ENCODE measurements around the gene HMOX2.

The HMOX2 gene

DNA sequence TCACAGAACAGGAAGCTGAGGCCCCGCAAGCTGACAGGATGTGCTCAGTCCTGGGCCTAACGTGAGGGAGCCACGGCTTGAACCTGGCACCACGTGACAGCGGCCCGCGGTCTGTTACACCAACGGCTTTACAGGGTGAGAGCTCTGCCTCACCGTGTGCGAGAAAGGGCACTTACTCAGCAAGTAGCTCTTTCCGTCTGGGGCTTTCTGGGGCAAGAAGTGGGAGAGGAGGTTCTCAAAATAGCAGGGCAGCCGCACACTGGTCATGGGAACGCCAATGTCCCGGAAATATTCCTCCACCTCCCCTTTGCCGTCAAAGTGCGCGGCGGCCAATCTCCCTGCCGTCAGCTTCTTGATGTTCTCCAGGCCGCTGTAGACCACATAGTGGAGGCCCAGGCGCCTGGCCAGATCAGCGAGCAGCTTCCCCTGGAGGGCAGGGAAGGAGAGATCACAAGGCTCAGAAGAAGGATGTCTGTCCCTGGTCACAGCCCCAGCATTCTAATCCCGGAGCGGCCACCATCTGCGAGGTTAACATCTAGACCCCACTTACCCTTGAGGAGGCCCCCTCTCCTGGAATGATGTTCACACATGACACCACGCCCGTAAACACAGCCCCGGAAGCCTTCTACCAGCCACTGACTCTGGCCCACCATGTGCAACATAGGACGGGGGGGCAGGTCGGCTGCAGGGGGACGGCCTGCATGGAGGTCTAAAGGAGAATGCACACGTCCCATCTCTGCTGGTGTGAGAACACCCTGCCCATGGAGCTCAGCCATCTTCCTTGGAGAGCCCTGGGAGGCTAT lies 10.0 kb upstream of the HMOX2 start:
- DNase-seq, result peak; percentile 82

DNA sequence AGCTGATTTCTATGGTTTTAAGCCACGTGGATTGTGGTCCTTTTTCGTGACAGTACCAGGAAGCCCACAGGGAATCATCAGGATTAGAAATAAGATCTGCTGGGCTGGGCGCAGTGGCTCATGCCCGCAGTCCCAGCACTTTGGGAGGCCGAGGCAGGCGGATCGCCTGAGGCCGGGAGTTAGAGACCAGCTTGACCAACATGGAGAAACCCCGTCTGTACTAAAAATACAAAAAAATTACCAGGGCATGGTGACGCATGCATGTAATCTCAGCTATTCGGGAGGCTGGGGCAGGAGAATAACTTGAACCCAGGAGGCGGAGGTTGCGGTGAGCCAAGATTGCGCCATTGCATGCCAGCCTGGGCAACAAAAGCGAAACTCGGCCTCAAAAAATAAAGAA lies 8.3 kb upstream of the HMOX2 start:
- no peak for DNase-seq

GRCh38 chr16:4468972-4469371 lies 7.2 kb upstream of the HMOX2 start:
- DNase-seq, result no peak

DNA sequence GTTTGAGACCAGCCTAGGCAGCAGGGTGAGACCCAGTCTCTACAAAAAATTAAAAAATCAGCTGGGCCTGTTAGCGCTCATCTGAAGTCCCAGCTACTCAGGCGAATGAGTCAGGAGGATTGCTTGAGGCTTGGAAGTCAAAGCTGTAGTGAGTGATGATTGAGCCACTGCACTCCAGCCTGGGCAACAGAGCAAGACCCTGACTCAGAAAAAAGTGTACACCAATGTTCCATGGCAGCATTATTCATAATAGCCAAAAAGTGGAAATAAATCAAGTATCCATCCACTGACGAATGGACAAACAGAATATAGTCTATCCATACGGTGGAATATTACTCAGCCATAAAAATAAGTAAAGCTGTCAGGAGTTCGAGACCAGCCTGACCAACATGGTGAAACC lies 4.3 kb upstream of the HMOX2 start:
- no peak for DNase-seq

DNA sequence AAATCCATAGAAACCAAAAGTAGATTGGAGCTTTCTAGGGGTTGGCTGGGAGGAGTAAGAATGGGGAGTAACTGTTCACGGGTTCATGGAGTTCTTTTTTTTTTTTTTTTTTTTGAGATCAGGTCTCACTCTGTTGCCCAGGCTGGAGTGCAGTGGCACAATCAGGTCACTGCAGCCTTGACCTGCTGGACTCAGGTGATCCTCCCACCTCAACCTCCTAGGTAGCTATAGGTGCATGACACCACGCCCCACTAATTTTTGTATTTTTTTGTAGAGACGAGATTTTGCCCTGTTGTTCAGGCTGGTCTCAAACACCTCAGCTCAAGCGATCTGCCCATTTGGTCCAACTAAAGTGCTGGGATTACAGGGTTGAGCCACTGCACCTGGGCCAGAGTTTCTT lies 3.3 kb upstream of the HMOX2 start:
- DNase-seq, result no peak

GRCh38 chr16:4474192-4474961 lies 1.8 kb upstream of the HMOX2 start, which contains the start of gene NMRAL1:
NMRAL1 (minus strand) TSS chr16:4474625; CDS start chr16:4474132, 493 bp downstream.
- DNase-seq, result peak; percentile 92

DNA sequence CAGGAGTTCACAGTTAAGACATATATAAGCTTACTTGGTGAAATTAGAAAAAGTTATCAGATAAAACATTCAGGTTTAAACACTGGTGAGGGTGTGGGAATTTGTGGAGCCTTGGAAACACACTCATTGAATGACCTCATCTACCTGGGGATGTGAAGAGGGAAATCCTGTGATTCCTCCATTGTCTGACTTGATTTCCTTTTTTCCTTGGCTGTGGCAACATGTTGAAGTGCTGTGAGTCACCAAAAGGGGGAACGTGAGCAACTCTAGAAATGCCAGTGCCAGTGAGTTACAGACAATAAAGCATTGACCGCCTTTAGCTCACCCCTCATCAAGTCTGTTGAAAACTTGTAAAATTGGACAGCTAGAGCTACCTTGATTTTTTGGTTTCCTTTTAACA lies 1.8 kb downstream of the HMOX2 start:
- DNase-seq, result peak; percentile 47

GRCh38 chr16:4481526-4481925 lies 5.3 kb downstream of the HMOX2 start:
- no peak for DNase-seq

DNA sequence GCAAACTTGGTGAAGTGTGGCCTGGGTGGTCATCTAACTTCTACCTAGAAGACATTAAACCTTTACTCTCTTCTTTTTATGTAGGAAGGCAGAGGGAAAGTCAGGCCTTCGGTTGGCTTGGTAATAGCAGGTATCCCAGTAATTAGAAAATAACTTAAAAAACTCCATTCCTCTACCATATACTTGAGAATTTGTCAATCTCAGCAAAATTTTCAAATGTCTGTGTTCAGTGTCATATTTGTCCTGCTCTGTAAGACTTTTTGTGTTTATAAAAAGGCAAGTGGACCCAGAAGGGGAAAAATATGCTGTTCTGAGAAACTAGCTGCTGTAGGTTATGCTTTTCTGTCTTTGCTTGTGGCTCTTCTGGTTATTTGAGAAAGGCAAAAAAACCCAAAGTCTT lies 5.8 kb downstream of the HMOX2 start:
- DNase-seq, result no peak

DNA sequence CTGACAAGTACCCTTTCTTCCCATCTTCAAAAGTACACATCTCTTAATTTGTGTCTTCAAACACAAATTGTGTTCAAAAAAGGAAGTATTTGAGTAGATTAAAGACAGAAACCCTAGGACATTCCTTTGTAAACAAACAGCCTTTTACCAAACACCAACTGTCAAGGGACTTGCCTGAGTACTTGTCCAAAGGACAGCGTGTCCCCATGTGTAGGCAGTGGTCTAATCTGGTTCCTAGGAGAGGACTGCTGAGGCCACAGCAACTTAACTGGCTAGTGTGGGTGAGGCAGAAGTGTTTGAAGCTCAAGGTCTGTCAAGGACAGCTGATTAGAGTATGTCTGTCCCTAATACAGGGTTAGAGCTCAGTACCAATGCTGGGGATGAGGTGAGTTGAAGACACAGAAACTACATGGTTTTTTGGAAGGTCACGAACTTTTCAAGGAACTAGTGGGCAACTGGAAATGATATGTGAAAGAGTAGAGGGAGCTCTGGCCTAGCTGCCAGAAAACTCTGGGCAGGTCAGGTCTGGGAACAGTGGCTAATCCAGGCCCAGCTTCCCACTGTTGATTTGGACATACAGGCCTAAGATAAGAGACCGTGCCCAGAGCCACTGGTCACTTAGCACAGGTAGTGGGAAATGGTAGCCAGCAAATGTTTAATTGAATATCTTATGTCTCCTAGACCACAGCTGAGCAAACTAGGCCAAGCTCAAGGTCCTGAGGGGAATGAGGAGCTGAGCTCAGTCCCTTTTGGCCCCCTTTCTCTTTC lies 10.1 kb downstream of the HMOX2 start:
- DNase-seq, result no peak

DNA sequence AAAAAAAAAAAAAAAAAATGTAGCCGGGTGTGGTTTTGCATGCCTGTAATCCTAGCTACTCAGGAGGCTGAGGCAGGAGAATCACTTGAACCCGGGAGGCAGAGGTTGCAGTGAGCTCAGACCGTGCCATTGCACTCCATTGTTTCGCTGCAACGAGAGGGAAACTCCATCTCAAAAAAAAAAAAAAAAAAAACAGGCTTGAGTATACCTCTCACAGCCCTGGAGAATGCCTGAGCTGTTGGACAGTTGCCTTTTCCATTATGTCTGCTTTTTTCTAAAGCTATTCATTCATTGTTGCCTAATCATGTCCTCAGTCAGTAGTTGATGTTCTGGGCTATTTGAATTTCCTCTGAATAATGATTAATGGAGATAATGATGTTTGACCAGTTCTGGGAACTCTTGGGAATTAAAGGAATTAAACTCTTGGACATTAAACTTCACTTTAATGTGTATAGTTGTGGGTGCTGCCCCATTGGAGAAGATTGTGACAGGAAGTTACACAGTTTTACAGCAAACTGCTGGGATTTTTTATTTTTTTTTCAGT lies 11.8 kb downstream of the HMOX2 start:
- peak; percentile 27 for DNase-seq

DNA sequence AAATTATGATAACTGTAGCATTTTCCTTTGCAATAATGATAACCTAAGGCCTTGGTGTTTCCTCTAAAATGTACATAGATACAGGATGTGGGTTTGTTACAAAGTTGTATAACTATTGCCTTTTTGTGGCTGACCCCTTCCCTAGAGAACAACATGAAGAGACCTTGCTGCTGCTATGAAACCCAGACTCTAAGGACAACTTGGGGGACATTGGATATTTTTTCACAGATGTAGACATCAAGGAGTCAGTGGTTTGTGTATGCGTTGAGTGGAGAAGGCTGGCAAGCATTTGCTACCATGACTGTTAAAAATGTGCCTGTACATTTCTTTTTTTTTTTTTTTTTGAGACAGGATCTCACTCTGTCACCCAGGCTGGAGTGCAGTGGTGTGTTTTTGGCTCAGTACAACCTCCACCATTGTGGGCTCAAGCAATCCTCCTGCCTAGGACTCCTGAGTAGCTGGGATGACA lies 12.3 kb downstream of the HMOX2 start:
- peak; percentile 70 for DNase-seq

DNA sequence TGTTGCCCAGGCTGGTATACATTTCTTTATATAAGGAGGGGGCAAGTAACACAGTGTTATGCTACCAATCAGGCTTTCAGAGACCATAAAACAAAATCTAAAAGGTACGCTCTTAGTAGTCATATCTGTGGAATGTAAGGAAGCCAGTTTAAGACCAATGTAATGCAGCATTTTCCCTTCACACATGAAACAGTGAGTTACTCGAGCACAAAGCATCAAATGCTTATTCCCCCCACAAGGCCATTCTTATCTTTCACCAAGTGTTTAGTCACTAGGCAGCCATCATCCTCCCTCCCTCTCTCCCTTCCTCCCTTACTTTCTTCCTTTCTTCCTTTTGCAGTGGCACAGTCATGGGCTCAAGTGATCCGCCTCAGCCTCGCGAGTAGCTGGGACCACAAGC lies 12.8 kb downstream of the HMOX2 start:
- DNase-seq, result no peak

GRCh38 chr16:4491898-4492297 lies 15.7 kb downstream of the HMOX2 start:
- DNase-seq, result no peak

DNA sequence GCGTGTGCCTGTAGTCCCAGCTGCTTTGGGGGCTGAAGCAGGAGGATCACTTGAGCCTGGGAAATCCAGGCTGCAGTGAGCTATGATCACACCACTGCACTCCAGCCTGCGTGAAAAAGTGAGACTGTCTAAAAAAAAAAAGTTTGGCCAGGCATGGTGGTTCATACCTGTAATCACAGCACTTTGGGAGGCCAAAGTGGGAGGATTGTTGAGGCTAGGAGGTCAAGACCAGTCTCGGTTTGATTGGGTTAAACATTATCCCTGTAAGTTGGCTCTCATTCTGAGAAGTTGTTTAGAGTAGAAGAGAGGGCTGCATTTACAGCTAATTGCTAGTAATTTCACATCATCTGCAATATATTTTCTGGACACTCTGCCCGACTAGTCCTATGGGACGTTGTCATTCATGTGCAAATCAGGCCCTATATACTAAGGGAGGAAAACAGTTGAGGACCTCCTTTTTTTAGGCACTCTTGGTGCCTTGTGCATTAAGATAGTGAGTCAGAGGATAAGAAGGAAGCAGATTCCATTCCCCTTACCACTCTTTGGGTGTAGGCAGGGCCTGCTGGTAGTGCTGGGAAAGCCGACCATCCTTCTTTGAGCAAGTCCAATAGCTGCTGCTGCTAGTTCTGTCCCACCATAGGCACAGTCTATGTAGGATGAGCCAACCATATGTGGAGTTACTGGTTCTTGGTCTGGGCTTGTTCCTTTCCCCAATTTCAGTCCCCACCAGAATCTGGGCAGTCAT lies 18.7 kb downstream of the HMOX2 start:
- no peak for DNase-seq

DNA sequence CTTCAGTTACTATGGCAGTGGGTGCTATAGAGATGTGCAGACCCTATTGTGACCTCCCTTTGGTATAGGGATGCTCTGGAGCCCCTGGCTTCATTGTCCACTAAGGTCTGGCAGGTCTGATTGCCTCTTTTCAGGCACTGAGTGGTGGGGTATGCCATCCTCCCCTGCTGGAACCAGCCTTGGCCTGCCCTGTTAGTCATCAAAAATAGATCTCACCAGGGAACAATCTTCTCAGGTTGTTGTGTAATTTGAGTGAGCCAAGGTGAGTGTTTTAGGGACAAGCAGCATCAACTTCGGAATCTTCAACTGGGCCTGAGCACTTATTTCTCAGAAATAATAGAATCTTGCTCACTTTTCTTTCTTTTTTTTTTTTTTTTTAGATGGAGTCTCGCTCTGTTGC lies 19.6 kb downstream of the HMOX2 start:
- DNase-seq, result no peak

DNA sequence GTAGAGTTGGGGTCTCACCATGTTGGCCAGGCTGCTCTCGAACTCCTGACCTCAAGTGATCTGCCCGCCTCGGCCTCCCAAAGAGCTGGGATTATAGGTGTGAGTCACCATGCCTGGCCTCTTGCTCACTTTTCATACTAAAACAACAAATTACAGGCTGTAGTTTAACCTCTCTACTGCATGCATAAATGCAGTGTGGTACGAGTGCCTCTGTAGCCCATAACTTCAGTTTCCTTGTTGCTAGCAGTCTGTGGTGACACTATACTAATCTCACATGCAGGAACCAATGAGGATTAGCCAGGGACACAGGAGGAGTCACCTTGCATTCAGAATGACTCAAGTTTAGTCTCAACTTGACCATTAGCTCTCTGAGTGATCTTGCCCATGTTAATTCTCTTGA lies 20.1 kb downstream of the HMOX2 start:
- DNase-seq, result no peak

DNA sequence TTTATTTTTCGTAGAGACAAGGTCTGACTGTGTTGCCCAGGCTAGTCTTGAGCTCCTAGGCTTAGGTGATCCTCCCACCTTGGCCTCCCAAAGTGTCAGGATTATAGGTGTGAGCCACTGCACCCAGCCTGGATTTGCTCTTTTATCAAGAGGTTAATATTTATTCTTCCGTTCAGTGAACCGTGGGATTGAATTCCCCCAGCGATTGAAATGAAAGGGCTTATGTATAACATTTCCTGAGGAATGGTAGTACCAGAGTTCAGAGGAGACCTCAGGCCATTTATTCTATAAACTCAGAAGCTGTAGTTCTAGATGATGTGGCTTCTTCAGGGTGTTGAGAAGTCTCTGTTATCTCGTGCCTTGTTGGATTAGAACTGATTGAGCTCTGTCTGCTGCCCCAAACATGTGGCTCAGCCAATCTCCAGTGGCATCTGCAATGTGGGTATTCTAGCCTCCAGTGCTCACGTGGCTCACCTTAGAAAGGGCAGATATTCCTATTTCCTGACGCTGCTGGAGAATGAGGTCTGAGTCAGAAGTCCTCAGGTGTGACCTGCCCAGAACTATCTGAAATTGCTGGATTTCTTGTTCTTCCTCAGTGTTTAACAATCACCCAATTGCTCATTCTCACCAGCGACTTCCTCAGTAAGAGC lies 22.5 kb downstream of the HMOX2 start:
- DNase-seq, result no peak

GRCh38 chr16:4499196-4499555 lies 23.0 kb downstream of the HMOX2 start:
- DNase-seq, result no peak

- DNase-seq, result no peak
Observed at GRCh38 chr16:4500272-4500671, 24.1 kb downstream of the HMOX2 start.

DNA sequence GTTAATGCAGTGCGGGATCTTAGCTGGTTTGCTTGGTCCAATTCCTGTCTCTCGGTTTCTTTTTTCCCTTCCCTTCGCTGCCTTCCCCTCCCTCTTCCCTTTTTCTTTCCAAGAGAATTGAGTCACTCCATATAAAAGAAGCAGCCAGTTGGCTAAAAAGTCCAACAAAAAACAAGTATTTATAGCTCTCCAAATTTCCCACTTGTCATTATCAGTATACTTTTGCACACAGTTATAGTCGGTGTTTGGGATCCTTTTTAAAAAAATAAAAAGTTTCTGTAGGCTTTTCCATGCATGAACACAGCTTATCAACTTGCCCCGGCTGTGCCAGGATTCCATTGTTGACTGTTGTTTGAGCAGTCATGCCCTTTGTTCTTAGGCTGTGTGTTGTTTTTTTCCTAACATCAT lies 24.9 kb downstream of the HMOX2 start:
- no peak for DNase-seq

All from CD4-positive, alpha-beta T cell treated with Interleukin-21 for 1 hour (primary cell).